Mesendoderm (in vitro differentiated cells): Measurements from ENCODE around the gene ACO2.
A peak's percentile ranks its signal among the peaks of the same experiment; 100 is the strongest.

Experiments
- DNase-seq: peaks from one replicate; pipeline ENCODE4 v3.0.0; 2013
- H2AK5ac ChIP-seq: 2 replicates; pipeline ENCODE4 v1.6.1; 2013; ENCODE audit warnings: low read length, inconsistent platforms
- H2BK120ac ChIP-seq: 2 replicates; pipeline ENCODE4 v1.6.1; 2013; ENCODE audit warnings: low read depth, mild to moderate bottlenecking, low read length, moderate library complexity, mixed read lengths
- H2BK15ac ChIP-seq: replicated peaks from 2 replicates; pipeline ENCODE4 v1.6.1; 2013; ENCODE audit warnings: low read depth, mild to moderate bottlenecking, moderate library complexity
- H2BK5ac ChIP-seq: 2 replicates; pipeline ENCODE4 v1.6.1; 2013; ENCODE audit warnings: low read length, inconsistent platforms
- H3K18ac ChIP-seq: 2 replicates; pipeline ENCODE4 v1.6.1; 2013; ENCODE audit warnings: mild to moderate bottlenecking, low read length, mixed read lengths
- H3K23ac ChIP-seq: one replicate; pipeline ENCODE4 v1.6.1; 2013; ENCODE audit warnings: low read length
- H3K27ac ChIP-seq: 2 replicates; pipeline ENCODE4 v1.5.1; 2013; ENCODE audit warnings: low read depth, mild to moderate bottlenecking, inconsistent platforms, low read length, moderate library complexity
- H3K27me3 ChIP-seq: 2 replicates; pipeline ENCODE4 v1.6.1; 2013; ENCODE audit warnings: low read length, control low read depth, mild to moderate bottlenecking, inconsistent platforms; ENCODE audit not compliant: insufficient read depth, poor library complexity
- H3K36me3 ChIP-seq: 2 replicates; pipeline ENCODE4 v1.6.1; 2013; ENCODE audit warnings: low read length, inconsistent platforms; ENCODE audit not compliant: control insufficient read depth, insufficient read depth
- H3K4ac ChIP-seq: one replicate; pipeline ENCODE4 v1.6.1; 2013; ENCODE audit warnings: low read depth, mild to moderate bottlenecking, low read length, moderate library complexity
- H3K4me1 ChIP-seq: 2 replicates; pipeline ENCODE4 v1.6.1; 2013; ENCODE audit warnings: low read depth, low read length, inconsistent platforms; ENCODE audit not compliant: control insufficient read depth
- H3K4me2 ChIP-seq: 2 replicates; pipeline ENCODE4 v1.6.1; 2013; ENCODE audit warnings: low read length
- H3K4me3 ChIP-seq: 2 replicates; pipeline ENCODE4 v1.5.1; 2013; ENCODE audit warnings: mild to moderate bottlenecking, low read length
- H3K56ac ChIP-seq: one replicate; pipeline ENCODE4 v1.6.1; 2013; ENCODE audit warnings: low read length
- H3K79me1 ChIP-seq: 2 replicates; pipeline ENCODE4 v1.6.1; 2013; ENCODE audit warnings: low read length, inconsistent platforms
- H3K79me2 ChIP-seq: 2 replicates; pipeline ENCODE4 v1.6.1; 2013; ENCODE audit warnings: mild to moderate bottlenecking, low read length; ENCODE audit not compliant: control insufficient read depth, insufficient read depth
- H3K9ac ChIP-seq: 2 replicates; pipeline ENCODE4 v1.6.1; 2013; ENCODE audit warnings: low read length, inconsistent platforms
- H4K5ac ChIP-seq: one replicate; pipeline ENCODE4 v1.6.1; 2013; ENCODE audit warnings: low read length
- H4K8ac ChIP-seq: one replicate; pipeline ENCODE4 v1.6.1; 2013; ENCODE audit warnings: low read depth, mild to moderate bottlenecking, control low read depth, low read length, moderate library complexity
- WGBS: extraction: QIAGEN DNeasy Blood & Tissue Kit; methylation state at CpG from one replicate; pipeline ENCODE4 v1.1.7; 2013; ENCODE audit warnings: low lambda C conversion rate, missing lambda C conversion rate; ENCODE audit not compliant: insufficient coverage; ENCODE audit errors: extremely low coverage; 5-methylcytosine and 5-hydroxymethylcytosine counted together

Gene ACO2

GRCh38 chr22:41481925-41482318 is 13.0 kb downstream of the ACO2 start:
- Histone ChIP-seq H3K79me2 (peaks cover 24% of the 10 kb centered on the region), H3K18ac (no peak overlapping the region), H3K56ac (peak overlapping the region; percentile 25), H3K79me1 (peaks cover 23% of the 10 kb centered on the region), H3K4me2 (no peak overlapping the region), H2BK120ac (no peak overlapping the region), H3K36me3 (no peaks in the 10 kb centered on the region), H2AK5ac (no peak overlapping the region), H3K4me3 (no peak overlapping the region), H4K8ac (no peak overlapping the region), H3K4me1 (no peaks in the 10 kb centered on the region), H3K4ac (no peak overlapping the region), H3K23ac (no peak overlapping the region), H3K27ac (no peak overlapping the region), H2BK5ac (no peak overlapping the region), H3K27me3 (no peaks in the 10 kb centered on the region), H2BK15ac (no peak overlapping the region), H4K5ac (no peak overlapping the region), H3K9ac (no peak overlapping the region)
- no CpG with 5 or more reads among the region's 5 CpGs for WGBS
- no peak for DNase-seq

DNA sequence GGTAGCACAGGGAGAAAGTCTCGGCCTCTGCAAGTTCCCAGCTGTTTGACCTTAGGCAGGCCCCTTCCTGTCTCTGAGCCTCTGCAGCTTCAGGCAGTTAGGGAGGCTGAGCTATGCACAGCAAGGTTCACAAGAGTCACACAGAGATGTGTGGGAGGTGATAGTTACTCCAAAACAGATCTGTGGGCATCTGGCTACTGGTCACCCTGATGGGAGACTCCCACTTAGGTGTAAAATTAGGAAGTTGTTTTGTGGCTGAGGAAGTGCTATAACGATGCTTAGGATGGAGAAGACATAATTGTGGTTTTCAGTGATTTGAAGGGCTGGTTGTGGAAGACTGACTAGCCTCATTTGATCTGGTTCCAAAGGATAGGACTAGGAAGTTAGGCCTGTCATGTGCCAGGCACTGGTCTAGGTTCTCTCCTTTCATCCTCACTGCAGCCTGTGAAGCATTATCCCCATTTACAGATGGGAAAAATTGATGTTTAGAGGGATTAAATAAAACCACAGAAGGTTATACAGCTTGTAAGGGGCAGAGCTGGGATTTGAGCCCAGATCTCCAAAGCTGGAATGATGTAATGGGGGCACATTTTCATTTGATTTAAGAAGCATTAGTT is 13.5 kb downstream of the ACO2 start:
- no peak overlapping the region for H3K4ac ChIP-seq
- no peaks in the 10 kb centered on the region for H3K36me3 ChIP-seq
- H3K9ac ChIP-seq = no peak overlapping the region
- H3K18ac ChIP-seq = no peak overlapping the region
- peaks cover 24% of the 10 kb centered on the region for H3K79me2 ChIP-seq
- no peak overlapping the region for H3K27ac ChIP-seq
- H3K56ac ChIP-seq = no peak overlapping the region
- H4K5ac ChIP-seq = no peak overlapping the region
- no peak overlapping the region for H2BK15ac ChIP-seq
- no peak overlapping the region for H2BK5ac ChIP-seq
- no peak overlapping the region for H4K8ac ChIP-seq
- H2AK5ac ChIP-seq = no peak overlapping the region
- H3K4me3 ChIP-seq = no peak overlapping the region
- H3K23ac ChIP-seq = no peak overlapping the region
- no peaks in the 10 kb centered on the region for H3K4me1 ChIP-seq
- no CpG with 5 or more reads among the region's 2 CpGs for WGBS
- H2BK120ac ChIP-seq = no peak overlapping the region
- no peak overlapping the region for H3K4me2 ChIP-seq
- H3K27me3 ChIP-seq = no peaks in the 10 kb centered on the region
- no peak for DNase-seq
- peaks cover 25% of the 10 kb centered on the region for H3K79me1 ChIP-seq

DNA sequence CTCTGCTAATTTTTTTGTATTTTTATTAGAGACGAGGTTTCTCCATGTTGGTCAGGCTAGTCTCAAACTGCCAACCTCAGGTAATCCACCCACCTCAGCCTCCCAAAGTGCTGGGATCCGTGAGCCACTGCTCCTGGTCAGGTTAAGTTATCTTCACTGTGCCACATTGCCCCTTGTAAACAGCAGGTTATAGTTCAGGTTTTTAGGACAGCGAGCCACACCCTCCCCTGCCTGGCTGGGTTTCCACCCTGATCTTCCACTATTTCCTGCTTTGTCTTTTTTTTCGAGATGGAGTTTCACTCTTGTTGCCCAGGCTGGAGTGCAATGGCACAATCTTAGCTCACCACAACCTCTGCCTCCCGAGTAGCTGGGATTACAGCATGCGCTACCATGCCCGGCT is 16.1 kb downstream of the ACO2 start:
- Histone ChIP-seq H3K23ac (no peak overlapping the region), H4K8ac (no peak overlapping the region), H3K27me3 (no peaks in the 10 kb centered on the region), H2BK120ac (no peak overlapping the region), H3K9ac (no peak overlapping the region), H3K79me2 (peaks cover 24% of the 10 kb centered on the region), H3K27ac (no peak overlapping the region), H3K4me3 (no peak overlapping the region), H3K4me2 (no peak overlapping the region), H3K36me3 (no peaks in the 10 kb centered on the region), H3K4me1 (no peaks in the 10 kb centered on the region), H2BK15ac (no peak overlapping the region), H3K4ac (no peak overlapping the region), H3K56ac (no peak overlapping the region), H2AK5ac (no peak overlapping the region), H3K18ac (no peak overlapping the region), H2BK5ac (no peak overlapping the region), H3K79me1 (peaks cover 29% of the 10 kb centered on the region), H4K5ac (no peak overlapping the region)
- no CpG with 5 or more reads among the region's 7 CpGs for WGBS
- no peak for DNase-seq

- Histone ChIP-seq H2BK120ac (no peak overlapping the region), H4K5ac (no peak overlapping the region), H3K79me2 (peaks cover 16% of the 10 kb centered on the region), H2BK5ac (no peak overlapping the region), H3K27ac (no peak overlapping the region), H3K27me3 (no peaks in the 10 kb centered on the region), H2BK15ac (no peak overlapping the region), H3K56ac (no peak overlapping the region), H3K23ac (no peak overlapping the region), H3K4me1 (no peaks in the 10 kb centered on the region), H2AK5ac (no peak overlapping the region), H3K4me3 (no peak overlapping the region), H4K8ac (no peak overlapping the region), H3K18ac (no peak overlapping the region), H3K4me2 (no peak overlapping the region), H3K9ac (no peak overlapping the region), H3K36me3 (no peaks in the 10 kb centered on the region), H3K4ac (no peak overlapping the region), H3K79me1 (peaks cover 27% of the 10 kb centered on the region)
- 100% methylated on average over 1 of the region's 8 CpGs for WGBS
- no peak for DNase-seq
Observed at GRCh38 chr22:41487037-41487935, 18.4 kb downstream of the ACO2 start.

DNA sequence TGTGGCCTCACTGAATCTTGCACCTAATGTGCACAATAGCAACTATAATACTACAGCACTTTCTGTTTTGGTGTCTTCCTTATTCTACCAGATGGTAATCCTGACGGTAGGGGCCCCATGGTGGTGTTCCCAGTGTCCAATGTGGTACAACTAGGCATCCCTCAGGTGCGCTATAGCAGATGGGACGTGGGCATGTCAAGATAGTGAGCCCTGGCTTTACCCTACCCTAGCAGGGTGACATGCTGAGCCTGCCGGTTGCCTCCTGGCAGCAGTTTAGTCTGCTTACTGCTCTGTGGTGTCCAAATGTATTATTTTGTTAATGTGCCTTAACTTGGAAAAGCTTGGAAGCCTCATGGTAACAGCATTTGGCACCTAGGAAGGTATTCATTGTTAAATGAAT is 19.2 kb downstream of the ACO2 start:
- Histone ChIP-seq H3K27me3 (no peaks in the 10 kb centered on the region), H4K5ac (no peak overlapping the region), H3K4ac (no peak overlapping the region), H2BK5ac (no peak overlapping the region), H3K4me2 (no peak overlapping the region), H3K4me1 (no peaks in the 10 kb centered on the region), H3K56ac (no peak overlapping the region), H3K79me1 (peaks cover 22% of the 10 kb centered on the region), H3K36me3 (no peaks in the 10 kb centered on the region), H3K23ac (no peak overlapping the region), H4K8ac (no peak overlapping the region), H2BK120ac (no peak overlapping the region), H3K4me3 (no peak overlapping the region), H3K79me2 (peaks cover 11% of the 10 kb centered on the region), H3K18ac (no peak overlapping the region), H3K27ac (no peak overlapping the region), H2BK15ac (no peak overlapping the region), H3K9ac (no peak overlapping the region), H2AK5ac (no peak overlapping the region)
- whole genome bisulfite sequencing = no CpG with 5 or more reads among the region's 4 CpGs
- DNase-seq = no peak
